T-cell (primary cell): ENCODE results near the gene AP2S1. TPM values are rescaled to one million over a fixed set of nuclear protein-coding genes. Genes with fewer than 3 reads are reported as not detected.
"Not testable (repeated sequence)": the region's sequence is repeated elsewhere in the genome, so short reads cannot be mapped to it uniquely, and the experiment has no call there.

Experiments used
- ATAC-seq, 4 experiments: fragments of 200-7000 bp in 3 of 4; fragments of 150-1000 bp in 1 of 4; cut with Tn5 transposase; replicated peaks in 1 of 4; 1 replicate in 3 of 4; 2 replicates in 1 of 4; pipeline ENCODE4 v1.10.0; 2021; ENCODE audit warnings: moderate library complexity in 3 of 4, mild to moderate bottlenecking in 2 of 4, moderate number of reproducible peaks in 1 of 4
- CTCF ChIA-PET, 2 donors: fragments of 300-600 bp; sonication (Branson Sonifier 250); formaldehyde crosslinking; loops; one replicate each; lab custom pipeline; 2022; ENCODE audit warnings: antibody characterized with exemption in 2 of 2; lab: Charles Lee
- POLR2A ChIA-PET, 2 donors: fragments of 300-600 bp; sonication (Branson Sonifier 250); formaldehyde crosslinking; loops; one replicate each; lab custom pipeline; 2022; ENCODE audit warnings: antibody characterized with exemption in 2 of 2; lab: Charles Lee
- DNase-seq, 35 experiments: peaks; one replicate each; pipeline versions ENCODE4 v3.0.0 to v3.0.0-alpha.2; 2013 to 2023
- H3K27ac ChIP-seq: one replicate; pipeline ENCODE4 v1.5.1; 2013; ENCODE audit warnings: low read length
- H3K27me3 ChIP-seq, 2 experiments: replicated peaks in 1 of 2; 1 replicate in 1 of 2; 2 replicates in 1 of 2; pipeline versions ENCODE4 v1.6.1 to v1.7.0; 2013; ENCODE audit warnings: low read length in 1 of 2, mixed read lengths in 1 of 2; ENCODE audit not compliant: control insufficient read depth in 2 of 2, insufficient read depth in 2 of 2; ENCODE audit errors: extremely low read depth in 1 of 2
- H3K36me3 ChIP-seq, 2 donors: 1 replicate in 1 of 2; 2 replicates in 1 of 2; pipeline versions ENCODE4 v1.6.1 to v1.7.0; 2013; ENCODE audit warnings: low read length in 1 of 2; ENCODE audit not compliant: control insufficient read depth in 2 of 2, insufficient read depth in 1 of 2; ENCODE audit errors: extremely low read depth in 1 of 2
- H3K4me1 ChIP-seq, 2 experiments: 1 replicate in 1 of 2; 2 replicates in 1 of 2; pipeline versions ENCODE4 v1.6.1 to v1.7.0; 2013; ENCODE audit warnings: low read length in 2 of 2, mixed read lengths in 1 of 2; ENCODE audit not compliant: insufficient read depth in 2 of 2, control insufficient read depth in 1 of 2; ENCODE audit errors: extremely low read depth in 1 of 2
- H3K4me3 ChIP-seq, 2 donors: 1 replicate in 1 of 2; 2 replicates in 1 of 2; pipeline versions ENCODE4 v1.5.1 to v1.7.0; 2013; ENCODE audit warnings: mild to moderate bottlenecking in 2 of 2, low read length in 1 of 2, moderate library complexity in 1 of 2; ENCODE audit not compliant: control insufficient read depth in 1 of 2; ENCODE audit errors: extremely low read depth in 1 of 2
- H3K9me3 ChIP-seq: 2 replicates; pipeline ENCODE4 v1.7.0; 2013
- H3K27ac Mint-ChIP-seq, 2 donors: one replicate each; pipeline ENCODE4 v1.8.0; 2020 to 2021; ENCODE audit warnings: mild to moderate bottlenecking in 2 of 2, mixed read lengths in 2 of 2
- H3K27me3 Mint-ChIP-seq, 2 donors: one replicate each; pipeline ENCODE4 v1.8.0; 2021 to 2022; ENCODE audit warnings: mixed read lengths in 2 of 2
- H3K36me3 Mint-ChIP-seq: one replicate; pipeline ENCODE4 v1.8.0; 2021; ENCODE audit warnings: mixed read lengths
- H3K4me1 Mint-ChIP-seq, 3 donors: one replicate each; pipeline ENCODE4 v1.8.0; 2020 to 2022; ENCODE audit warnings: mixed read lengths in 3 of 3, mild to moderate bottlenecking in 1 of 3
- H3K4me3 Mint-ChIP-seq, 3 donors: one replicate each; pipeline ENCODE4 v1.8.0; 2020 to 2022; ENCODE audit warnings: mild to moderate bottlenecking in 3 of 3, mixed read lengths in 3 of 3, moderate library complexity in 3 of 3
- H3K9me3 Mint-ChIP-seq, 3 donors: one replicate each; pipeline ENCODE4 v1.8.0; 2020 to 2022; ENCODE audit warnings: mixed read lengths in 3 of 3
- WGBS: methylation state at CpG from one replicate; pipeline ENCODE4 v1.1.5; 2013; ENCODE audit warnings: missing lambda C conversion rate; ENCODE audit not compliant: insufficient coverage; 5-methylcytosine and 5-hydroxymethylcytosine counted together
- total RNA-seq, 35 experiments: library from RNA in 6 of 35; stranded (reverse) in 6 of 35; fragments of 120-200 nt in 1 of 35; gene quantifications; one replicate each; pipeline versions ENCODE4 v1.2.1 to v1.2.4 and lab custom pipeline; 2013 to 2026

The AP2S1 gene
- total RNA-seq, 5 donors from 2014 or later (not counting 1 experiment from before 2014, with no cell fraction given), result 36.6 to 51.5 (median 49.1) TPM

- no peak for DNase-seq
- Histone ChIP-seq H3K4me3 (no peak overlapping the region), H3K9me3 (no peaks in the 10 kb centered on the region), H3K27ac (no peak overlapping the region), H3K36me3 (no peaks in the 10 kb centered on the region), H3K4me1 (peaks cover 14 to 20% of the 10 kb centered on the region in 2 experiments), H3K27me3 (peaks cover 0 to 2% of the 10 kb centered on the region in 2 experiments)
- Mint-ChIP-seq H3K27me3 (no peaks in the 10 kb centered on the region), H3K4me1 (peaks cover 14 to 29% (median 18%) of the 10 kb centered on the region in 3 donors), H3K36me3 (no peaks in the 10 kb centered on the region), H3K27ac (peak overlapping the region in 1 of 2 donors; percentile 74), H3K4me3 (no peak overlapping the region), H3K9me3 (no peaks in the 10 kb centered on the region)
- ChIA-PET CTCF (no interaction called here), POLR2A (no interaction called here)
- ATAC-seq, result no peak
- WGBS, result 80% methylated on average over 1 of the region's 5 CpGs
These were observed 25.0 kb downstream of the AP2S1 start for GRCh38 chr19:46825731-46826055.

- POLR2A ChIA-PET, result no interaction called here
- Histone ChIP-seq H3K9me3 (no peaks in the 10 kb centered on the region), H3K27ac (no peak overlapping the region), H3K27me3 (peaks cover 0 to 2% of the 10 kb centered on the region in 2 experiments), H3K4me1 (peaks cover 15 to 26% of the 10 kb centered on the region in 2 experiments), H3K4me3 (no peak overlapping the region), H3K36me3 (no peaks in the 10 kb centered on the region)
- DNase-seq (peak in 1 of 35 experiments; percentile 35), ATAC-seq (no peak)
- H3K9me3 Mint-ChIP-seq, result no peaks in the 10 kb centered on the region
- H3K4me3 Mint-ChIP-seq, result no peak overlapping the region
- H3K27me3 Mint-ChIP-seq, result no peaks in the 10 kb centered on the region
- H3K4me1 Mint-ChIP-seq, result peaks cover 19 to 35% (median 23%) of the 10 kb centered on the region in 3 donors
- 82% methylated on average over 11 of the region's 21 CpGs for WGBS
- CTCF ChIA-PET, result interaction anchor here in 1 of 2 donors (0.9 kb wide), 1 partner anchor 14 kb away, joined by 3 read pairs; no protein-coding TSS in a partner anchor
- no peaks in the 10 kb centered on the region for H3K36me3 Mint-ChIP-seq
- peak overlapping the region; percentile 41 to 74 for H3K27ac Mint-ChIP-seq
These were observed 25.5 kb downstream of the AP2S1 start for GRCh38 chr19:46824890-46825730.

- Mint-ChIP-seq H3K4me1 (peaks cover 32 to 46% (median 33%) of the 10 kb centered on the region in 3 donors), H3K4me3 (no peak overlapping the region), H3K9me3 (no peaks in the 10 kb centered on the region), H3K36me3 (no peaks in the 10 kb centered on the region), H3K27me3 (no peaks in the 10 kb centered on the region), H3K27ac (peak overlapping the region; percentile 43 to 44)
- H3K9me3 ChIP-seq, result no peaks in the 10 kb centered on the region
- ChIA-PET CTCF (interaction anchor here in 1 of 2 donors (0.7 kb wide), 1 partner anchor 84 kb away, joined by 5 read pairs; no protein-coding TSS in a partner anchor), POLR2A (interaction anchor here in 1 of 2 donors (0.6 kb wide), 1 partner anchor 43 kb away, joined by 8 read pairs; no protein-coding TSS in a partner anchor)
- H3K27ac ChIP-seq, result no peak overlapping the region
- H3K4me1 ChIP-seq, result peaks cover 15 to 40% of the 10 kb centered on the region in 2 experiments
- DNase-seq, result no peak
- peaks cover 0 to 2% of the 10 kb centered on the region in 2 experiments for H3K27me3 ChIP-seq
- no peak for ATAC-seq
- H3K4me3 ChIP-seq, result no peak overlapping the region
- no peaks in the 10 kb centered on the region for H3K36me3 ChIP-seq
- WGBS, result 95% methylated on average over 2 of the region's 6 CpGs
These were observed 27.6 kb downstream of the AP2S1 start for GRCh38 chr19:46823049-46823448.

DNA sequence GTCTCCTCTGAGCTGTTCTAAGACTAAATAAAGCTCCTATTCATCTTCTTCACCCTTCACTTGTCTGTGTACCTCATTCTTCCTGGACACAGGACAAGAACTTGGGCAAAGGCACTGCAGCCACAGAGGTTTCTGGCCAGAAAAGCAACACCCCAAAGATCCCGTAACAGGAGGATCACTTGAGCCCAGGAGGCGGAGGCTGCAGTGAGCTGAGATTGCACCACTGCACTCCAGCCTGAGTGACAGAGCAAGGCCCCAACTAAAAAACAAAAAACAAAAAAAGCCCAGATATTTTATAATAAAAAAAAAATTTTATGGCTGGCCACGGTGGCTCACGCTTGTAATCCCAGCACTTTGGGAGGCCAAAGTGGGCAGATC, 28.2 kb downstream of the AP2S1 start:
- POLR2A ChIA-PET, ATAC-seq, H3K36me3 Mint-ChIP-seq: not testable (repeated sequence)

DNA sequence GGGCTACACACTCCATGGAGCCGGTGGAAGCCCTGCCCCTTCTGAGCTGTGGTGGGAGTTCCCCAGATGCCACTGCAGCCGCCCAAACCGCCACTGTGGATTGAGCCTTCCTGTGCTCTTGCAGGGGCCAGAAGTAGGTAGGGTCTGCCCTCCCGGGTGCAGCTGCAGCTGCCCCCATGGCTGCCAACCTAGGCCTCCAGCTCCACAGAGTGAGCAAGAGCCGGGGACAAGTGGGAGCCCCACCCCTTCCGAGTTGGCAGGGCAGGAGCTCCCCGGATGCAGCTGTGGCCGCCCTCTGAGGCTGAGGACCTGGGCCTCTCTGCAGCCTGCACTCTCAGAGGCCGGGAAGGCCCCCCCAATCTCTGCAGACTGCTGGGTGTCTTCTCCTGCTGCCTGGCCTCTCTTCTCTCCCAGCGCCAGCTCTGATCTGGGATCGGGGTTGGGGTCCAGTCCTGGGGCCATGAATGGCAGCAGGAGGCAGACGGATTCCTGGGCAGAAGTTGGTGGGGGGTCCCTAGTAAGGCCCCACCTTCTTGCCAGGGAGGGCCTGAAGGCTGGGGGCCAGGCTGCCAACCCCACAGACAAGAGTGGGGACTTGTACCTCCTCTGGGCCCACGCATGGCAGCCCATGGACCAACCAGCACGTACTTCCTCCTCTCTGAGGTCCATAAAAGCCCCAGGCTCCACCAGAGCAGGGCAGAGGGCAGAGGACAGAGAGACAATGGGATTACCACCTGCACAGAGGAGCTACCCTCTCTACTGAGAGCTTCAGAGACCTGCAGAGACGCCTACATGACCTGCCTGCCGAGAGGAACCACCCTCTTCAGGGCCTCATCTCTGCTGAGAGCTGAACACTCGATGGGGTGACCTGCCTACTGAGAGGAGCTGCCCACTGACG, 28.9 kb downstream of the AP2S1 start:
- Histone ChIP-seq H3K4me3 (peak overlapping the region in 1 of 2 donors; percentile 18), H3K27ac (peak overlapping the region; percentile 82), H3K4me1 (peaks cover 15 to 40% of the 10 kb centered on the region in 2 experiments), H3K36me3 (no peaks in the 10 kb centered on the region), H3K27me3 (no peaks in the 10 kb centered on the region), H3K9me3 (no peaks in the 10 kb centered on the region)
- H3K27ac Mint-ChIP-seq, result peak overlapping the region; percentile 90 to 95
- no peaks in the 10 kb centered on the region for H3K9me3 Mint-ChIP-seq
- H3K27me3 Mint-ChIP-seq, result no peaks in the 10 kb centered on the region
- peak; percentile 36 to 79 (median 57) for DNase-seq
- peak overlapping the region in 2 of 3 donors; percentile 21 to 70 for H3K4me3 Mint-ChIP-seq
- H3K36me3 Mint-ChIP-seq, result no peaks in the 10 kb centered on the region
- ATAC-seq, result peak; percentile 83 to 93 (median 90)
- peaks cover 32 to 46% (median 33%) of the 10 kb centered on the region in 3 donors for H3K4me1 Mint-ChIP-seq
- ChIA-PET CTCF (interaction anchor here (0.5 to 1.4 kb wide), 8 partner anchors 10 to 57 kb away, joined by 3 to 10 read pairs (median 4); no protein-coding TSS in a partner anchor), POLR2A (no interaction called here)
- WGBS, result 31% methylated on average over 12 of the region's 18 CpGs

More for the DNA sequence above, 28.2 kb downstream of the AP2S1 start:
- WGBS, result 100% methylated on average over 1 of the region's 4 CpGs
- not testable (repeated sequence) for H3K36me3 ChIP-seq, DNase-seq, H3K27me3 Mint-ChIP-seq, H3K9me3 ChIP-seq, H3K9me3 Mint-ChIP-seq, H3K27me3 ChIP-seq, H3K4me3 ChIP-seq
- Mint-ChIP-seq H3K4me1 (peaks cover 32 to 46% (median 33%) of the 10 kb centered on the region in 3 donors), H3K4me3 (peak overlapping the region in 1 of 3 donors; percentile 70), H3K27ac (peak overlapping the region; percentile 90 to 95)
- CTCF ChIA-PET, result interaction anchor here in 1 of 2 donors (0.5 to 0.6 kb wide), 2 partner anchors 10 to 18 kb away, joined by 3 to 4 read pairs; no protein-coding TSS in a partner anchor
- H3K27ac ChIP-seq, result peak overlapping the region; percentile 82
- H3K4me1 ChIP-seq, result peaks cover 15 to 40% of the 10 kb centered on the region in 2 experiments
